ENCODE results near the gene PPP1R8.
"Not testable (repeated sequence)": the region's sequence is repeated elsewhere in the genome, so short reads cannot be mapped to it uniquely, and the experiment has no call there.

PPP1R8 gene

GRCh38 chr1:27830621-27831440 is at the start of gene PPP1R8:
PPP1R8 (plus strand) TSS chr1:27830782; CDS start chr1:27830836, 54 bp downstream.
- DNase-seq: peak; percentile 74

- no peak for DNase-seq
Observed at GRCh38 chr1:27782950-27783349, 47.6 kb upstream of the PPP1R8 start.

GRCh38 chr1:27784700-27785099 is 45.9 kb upstream of the PPP1R8 start:
- DNase-seq: no peak

GRCh38 chr1:27785781-27786455 is 44.7 kb upstream of the PPP1R8 start:
- no peak for DNase-seq

- DNase-seq: no peak
Observed at GRCh38 chr1:27787895-27788294, 42.7 kb upstream of the PPP1R8 start.

- no peak for DNase-seq
Observed at GRCh38 chr1:27789540-27790041, 41.0 kb upstream of the PPP1R8 start.

- DNase-seq: not testable (repeated sequence)
Observed at GRCh38 chr1:27790270-27790669, 40.3 kb upstream of the PPP1R8 start.

GRCh38 chr1:27795601-27796000 is 35.0 kb upstream of the PPP1R8 start:
- no peak for DNase-seq

GRCh38 chr1:27804791-27805190 is 25.8 kb upstream of the PPP1R8 start:
- no peak for DNase-seq

GRCh38 chr1:27806758-27807157 is 23.8 kb upstream of the PPP1R8 start:
- DNase-seq: no peak

- no peak for DNase-seq
Observed at GRCh38 chr1:27807385-27807784, 23.2 kb upstream of the PPP1R8 start.

GRCh38 chr1:27808131-27808530 is 22.5 kb upstream of the PPP1R8 start:
- DNase-seq: not testable (repeated sequence)

GRCh38 chr1:27809883-27810282 is 20.7 kb upstream of the PPP1R8 start:
- DNase-seq: no peak

GRCh38 chr1:27811741-27812500 is 18.7 kb upstream of the PPP1R8 start:
- DNase-seq: no peak

- no peak for DNase-seq
Observed at GRCh38 chr1:27816921-27817630, 13.5 kb upstream of the PPP1R8 start.

GRCh38 chr1:27821761-27822315 is 8.7 kb upstream of the PPP1R8 start:
- DNase-seq: no peak

GRCh38 chr1:27823784-27824183 is 6.8 kb upstream of the PPP1R8 start:
- no peak for DNase-seq

GRCh38 chr1:27824411-27824810 is 6.2 kb upstream of the PPP1R8 start:
- DNase-seq: no peak

GRCh38 chr1:27829339-27829960 is 1.1 kb upstream of the PPP1R8 start:
- not testable (repeated sequence) for DNase-seq

- no peak for DNase-seq
Observed at GRCh38 chr1:27831568-27832410, 1.2 kb downstream of the PPP1R8 start.

GRCh38 chr1:27832762-27833161 is 2.2 kb downstream of the PPP1R8 start:
- DNase-seq: no peak
